RWPE1 (cell line): ENCODE data around the gene POLG2.

Experiments used
- CTCF ChIA-PET: fragments of 350-600 bp; sonication (Branson Sonifier 250); formaldehyde crosslinking; extraction: SDS; loops from one replicate; lab custom pipeline; 2021; lab: Yijun Ruan, JAX
- POLR2A ChIA-PET: fragments of 400-600 bp; formaldehyde crosslinking; extraction: SDS; loops from one replicate; lab custom pipeline; 2020; ENCODE audit warnings: antibody characterized with exemption; ENCODE audit not compliant: low non-redundant PET; lab: Yijun Ruan, JAX
- DNase-seq: peaks from one replicate; pipeline ENCODE4 v3.0.0; 2012; ENCODE audit warnings: low spot score
- H3K27ac ChIP-seq: fragments of 450-650 bp; 2 replicates; pipeline ENCODE4 v1.5.1; 2017
- TF ChIP-seq, protein P1 (sequence below): fragments of 450-650 bp; conservative IDR thresholded peaks from 2 replicates; pipeline ENCODE4 v1.5.1; 2017; ENCODE audit warnings: low read depth, mild to moderate bottlenecking

Gene POLG2

DNA sequence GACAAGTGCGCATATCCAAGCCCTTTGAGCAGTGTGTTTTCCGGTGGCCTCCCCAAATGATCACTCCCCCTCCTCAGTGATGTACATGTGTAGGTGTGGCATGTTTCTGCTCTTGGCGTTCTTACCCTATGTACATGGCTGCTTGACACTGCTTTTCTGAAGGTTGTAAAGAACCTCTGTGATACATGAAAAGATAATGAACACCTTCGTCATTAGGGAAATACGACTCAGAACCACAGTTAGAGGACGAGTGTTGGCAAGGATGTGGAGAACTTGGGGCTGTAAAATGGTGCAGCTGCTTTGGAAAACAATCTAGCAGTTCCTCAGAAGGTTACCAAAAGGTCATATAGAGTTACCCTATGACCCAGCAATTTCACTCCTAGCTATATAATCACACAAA lies 38.5 kb upstream of the POLG2 start:
- ChIA-PET CTCF (no interaction called here), POLR2A (no interaction called here)
- no peak for DNase-seq
- no peak overlapping the region for H3K27ac ChIP-seq
- TF ChIP-seq, protein P1, sequence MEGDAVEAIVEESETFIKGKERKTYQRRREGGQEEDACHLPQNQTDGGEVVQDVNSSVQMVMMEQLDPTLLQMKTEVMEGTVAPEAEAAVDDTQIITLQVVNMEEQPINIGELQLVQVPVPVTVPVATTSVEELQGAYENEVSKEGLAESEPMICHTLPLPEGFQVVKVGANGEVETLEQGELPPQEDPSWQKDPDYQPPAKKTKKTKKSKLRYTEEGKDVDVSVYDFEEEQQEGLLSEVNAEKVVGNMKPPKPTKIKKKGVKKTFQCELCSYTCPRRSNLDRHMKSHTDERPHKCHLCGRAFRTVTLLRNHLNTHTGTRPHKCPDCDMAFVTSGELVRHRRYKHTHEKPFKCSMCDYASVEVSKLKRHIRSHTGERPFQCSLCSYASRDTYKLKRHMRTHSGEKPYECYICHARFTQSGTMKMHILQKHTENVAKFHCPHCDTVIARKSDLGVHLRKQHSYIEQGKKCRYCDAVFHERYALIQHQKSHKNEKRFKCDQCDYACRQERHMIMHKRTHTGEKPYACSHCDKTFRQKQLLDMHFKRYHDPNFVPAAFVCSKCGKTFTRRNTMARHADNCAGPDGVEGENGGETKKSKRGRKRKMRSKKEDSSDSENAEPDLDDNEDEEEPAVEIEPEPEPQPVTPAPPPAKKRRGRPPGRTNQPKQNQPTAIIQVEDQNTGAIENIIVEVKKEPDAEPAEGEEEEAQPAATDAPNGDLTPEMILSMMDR = no peak

DNA sequence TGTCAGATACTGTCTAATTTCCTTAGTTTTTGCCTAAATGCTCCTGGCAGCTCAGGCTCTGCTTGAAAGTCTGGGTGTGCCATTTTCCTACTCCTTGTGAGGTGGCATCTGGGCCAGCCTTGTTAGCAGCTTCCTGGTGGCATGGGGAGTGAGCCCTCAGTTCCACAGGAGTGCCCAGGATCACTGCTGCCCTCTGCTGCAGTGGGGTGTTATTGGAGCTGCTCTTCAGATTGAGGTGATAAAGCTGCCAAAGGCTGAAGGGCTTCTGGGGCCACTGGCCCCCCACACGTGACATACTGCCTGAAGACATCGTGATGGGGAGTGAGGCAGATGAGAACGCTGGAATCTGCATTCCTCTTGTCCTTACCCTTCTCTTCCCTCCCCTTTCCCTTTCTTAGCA lies 37.3 kb upstream of the POLG2 start:
- POLR2A ChIA-PET = no interaction called here
- H3K27ac ChIP-seq = 0 out of 2 replicates have a peak overlapping the region, but pooled peaks have one; percentile 21
- CTCF ChIA-PET = interaction anchor here (0.6 kb wide), 4 partner anchors 21 to 68 kb away, joined by 3 read pairs; no protein-coding TSS in a partner anchor
- TF ChIP-seq, protein P1 = no peak
- no peak for DNase-seq

DNA sequence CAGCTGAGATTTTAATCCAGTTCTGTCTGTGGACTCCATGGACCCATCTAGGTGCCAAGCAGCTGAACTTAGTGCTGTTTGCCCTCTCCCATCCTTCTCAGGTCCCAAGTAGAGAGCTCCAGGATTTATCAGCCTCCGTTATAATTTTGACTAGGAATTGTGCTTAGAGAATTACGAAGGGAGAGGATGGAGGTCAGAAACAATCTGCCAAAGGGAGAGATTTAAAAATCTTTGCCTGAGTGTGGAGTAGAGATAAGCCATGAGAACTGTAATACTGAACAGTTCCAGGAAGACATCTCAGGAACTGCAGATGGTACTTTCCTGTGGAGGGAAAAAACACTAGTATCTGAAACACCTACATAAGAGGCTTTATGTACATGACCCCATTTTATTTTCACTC lies 36.9 kb upstream of the POLG2 start:
- DNase-seq = no peak
- TF ChIP-seq, protein P1 = no peak
- CTCF ChIA-PET = interaction anchor here (0.6 to 0.8 kb wide), 5 partner anchors 10 to 69 kb away, joined by 3 to 5 read pairs (median 3); no protein-coding TSS in a partner anchor
- POLR2A ChIA-PET = no interaction called here
- 0 out of 2 replicates have a peak overlapping the region, but pooled peaks have one; percentile 21 for H3K27ac ChIP-seq

DNA sequence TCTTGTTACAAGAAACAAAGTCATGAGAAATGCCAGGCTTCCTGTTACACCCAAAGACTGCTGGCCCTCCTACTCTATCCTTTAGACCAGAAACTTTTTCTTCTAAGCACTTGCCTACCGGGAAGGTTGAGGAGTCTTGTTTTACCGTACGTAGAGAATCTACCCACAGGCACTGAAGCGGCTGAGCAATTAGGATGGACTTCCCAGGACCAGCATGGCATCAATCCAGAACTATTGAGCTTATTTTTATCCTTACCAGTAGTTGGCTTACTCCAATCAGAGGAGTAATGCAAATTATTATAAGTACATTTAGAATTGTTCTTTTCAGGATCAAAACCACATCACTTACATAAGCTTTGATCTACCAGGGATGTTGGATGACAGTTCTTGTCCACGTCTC lies 35.6 kb upstream of the POLG2 start:
- DNase-seq = no peak
- ChIA-PET CTCF (no interaction called here), POLR2A (interaction anchor here (0.5 kb wide), 1 partner anchor 13 kb away, joined by 3 read pairs; no protein-coding TSS in a partner anchor)
- H3K27ac ChIP-seq = no peak overlapping the region
- TF ChIP-seq, protein P1 = no peak

DNA sequence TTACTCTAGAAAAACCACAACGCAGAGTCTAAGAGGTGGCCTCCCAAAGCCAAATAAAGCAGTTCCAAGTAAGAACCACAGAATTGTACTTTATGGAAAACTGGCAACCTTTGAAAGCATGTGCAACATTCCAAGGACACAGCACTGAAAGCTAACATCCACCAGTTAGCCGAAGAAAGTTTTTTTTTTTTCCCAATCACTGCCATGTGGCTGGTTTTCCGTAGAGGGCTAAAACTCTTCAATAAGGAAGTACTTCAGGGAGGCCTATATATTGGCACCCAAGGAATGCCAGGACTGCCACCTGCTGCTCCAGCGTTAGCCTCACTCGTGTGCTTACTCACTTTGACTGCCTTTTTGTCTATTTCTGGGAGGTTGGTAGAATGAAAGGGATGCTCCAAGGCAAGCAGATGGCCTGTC lies 35.1 kb upstream of the POLG2 start:
- H3K27ac ChIP-seq = no peak overlapping the region
- ChIA-PET POLR2A (no interaction called here), CTCF (interaction anchor here (0.6 kb wide), 1 partner anchor 50 kb away, joined by 3 read pairs; no protein-coding TSS in a partner anchor)
- no peak for DNase-seq
- TF ChIP-seq, protein P1 = no peak

DNA sequence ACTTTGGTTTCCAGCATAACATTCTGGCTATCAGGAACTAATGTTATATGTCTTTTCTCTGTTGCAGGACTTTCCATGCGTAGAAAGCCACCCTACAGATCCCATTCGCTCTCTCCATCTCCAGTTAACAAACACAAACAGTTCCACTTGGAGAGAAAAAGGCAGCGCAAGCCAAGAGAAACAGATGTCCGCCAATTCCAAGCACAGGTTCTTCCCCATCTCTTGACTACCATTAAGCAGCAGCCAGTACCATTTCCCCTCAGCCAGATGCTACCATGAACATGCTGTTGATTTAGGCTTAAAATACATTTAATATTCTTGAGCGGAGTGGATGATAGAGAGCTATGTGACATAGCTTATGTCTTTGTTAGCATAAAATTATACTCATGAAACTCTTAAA lies 32.4 kb upstream of the POLG2 start:
- TF ChIP-seq, protein P1 = no peak
- CTCF ChIA-PET = interaction anchor here (0.7 kb wide), 1 partner anchor 1004 kb away, joined by 4 read pairs; no protein-coding TSS in a partner anchor
- POLR2A ChIA-PET = no interaction called here
- no peak overlapping the region for H3K27ac ChIP-seq
- DNase-seq = no peak
